ENCODE measurements around the gene LIPC.

GRCh38 chr15:58545307-58546065 is 113.7 kb downstream of the LIPC start:
- TF ChIP-seq FOSL2 (IDR thresholded peaks at IDR 0.05; ENCODE audit: borderline replicate concordance, low read depth): no peak
- no peak for TF ChIP-seq RAD21 (IDR thresholded peaks at IDR 0.05; ENCODE audit: low read length)
